Smooth muscle cell (in vitro differentiated cells): ENCODE data around the gene CD22. TPM values are rescaled to one million over a fixed set of nuclear protein-coding genes. Genes with fewer than 3 reads are reported as not detected.
"Not testable (repeated sequence)": the region's sequence is repeated elsewhere in the genome, so short reads cannot be mapped to it uniquely, and the experiment has no call there.

ENCODE experiments used
- DNase-seq: peaks from one replicate; lab custom pipeline; 2025; ENCODE audit not compliant: unreplicated experiment; lab: John Stamatoyannopoulos, UW
- H2AFZ ChIP-seq: fragments of 200-600 bp; sonication (generic); 2 replicates; pipeline ENCODE4 v1.6.0; 2016; ENCODE audit warnings: antibody characterized with exemption, low read depth, mild to moderate bottlenecking
- H3F3A ChIP-seq: fragments of 200-600 bp; sonication (generic); 2 replicates; pipeline ENCODE4 v1.6.0; 2017; ENCODE audit warnings: antibody characterized with exemption, low read depth
- H3K27ac ChIP-seq: fragments of 200-600 bp; sonication (generic); 2 replicates; pipeline ENCODE4 v1.5.1; 2016; ENCODE audit warnings: low read depth, mild to moderate bottlenecking
- H3K27me3 ChIP-seq: fragments of 200-600 bp; sonication (generic); 2 replicates; pipeline ENCODE4 v1.6.1; 2016; ENCODE audit warnings: low read depth, mild to moderate bottlenecking
- H3K36me3 ChIP-seq: fragments of 200-600 bp; sonication (generic); 2 replicates; pipeline ENCODE4 v1.5.1; 2016; ENCODE audit warnings: low read depth
- H3K4me1 ChIP-seq: fragments of 200-600 bp; sonication (generic); 2 replicates; pipeline ENCODE4 v1.5.1; 2016; ENCODE audit warnings: low read depth
- H3K4me2 ChIP-seq: fragments of 200-600 bp; sonication (generic); 2 replicates; pipeline ENCODE4 v1.6.0; 2016; ENCODE audit warnings: mild to moderate bottlenecking
- H3K4me3 ChIP-seq: fragments of 200-600 bp; sonication (generic); 2 replicates; pipeline ENCODE4 v1.5.1; 2016; ENCODE audit warnings: mild to moderate bottlenecking
- H3K79me2 ChIP-seq: fragments of 200-600 bp; sonication (generic); 2 replicates; pipeline ENCODE4 v1.6.0; 2016; ENCODE audit warnings: low read depth, mild to moderate bottlenecking
- H3K9ac ChIP-seq: fragments of 200-600 bp; sonication (generic); 2 replicates; pipeline ENCODE4 v1.6.0; 2016; ENCODE audit warnings: low read depth
- H3K9me3 ChIP-seq: fragments of 200-600 bp; sonication (generic); replicated peaks from 2 replicates; pipeline ENCODE4 v1.5.1; 2016; ENCODE audit warnings: low read depth
- H4K20me1 ChIP-seq: fragments of 200-600 bp; sonication (generic); 2 replicates; pipeline ENCODE4 v1.6.0; 2016; ENCODE audit warnings: low read depth
- CTCF ChIP-seq: fragments of 200-600 bp; sonication (generic); IDR thresholded peaks from 2 replicates; pipeline ENCODE4 v1.5.1; 2017; ENCODE audit warnings: borderline replicate concordance, mild to moderate bottlenecking, antibody characterized with exemption; ENCODE audit not compliant: insufficient read depth, poor library complexity, severe bottlenecking
- WGBS: methylation state at CpG from one replicate; pipeline ENCODE4 v1.1.7; 2016; ENCODE audit warnings: low lambda C conversion rate; 5-methylcytosine and 5-hydroxymethylcytosine counted together
- polyA plus RNA-seq: library from polyadenylated mRNA; unstranded; fragments of >200 nt; fragmentation: Nextera tagmentation; extraction: Ambion mirVana; gene quantifications from 2 replicates; pipeline ENCODE4 v1.2.1, GENCODE V29; 2016
- total RNA-seq: library from RNA; depleted of rRNA; stranded (reverse); fragments of >200 nt; gene quantifications from 2 replicates; pipeline ENCODE4 v1.2.3, GENCODE V29; 2014

CD22 gene
- total and polyA plus RNA-seq, 2 experiments from 2014 or later: not detected

GRCh38 chr19:35281303-35281702 lies 47.7 kb upstream of the CD22 start:
- H3K36me3 ChIP-seq: no peaks in the 10 kb centered on the region
- 89% methylated on average over 4 of the region's 4 CpGs for WGBS
- TF ChIP-seq CTCF: no peak
- no peaks in the 10 kb centered on the region for H3K4me1 ChIP-seq
- H4K20me1 ChIP-seq: no peaks in the 10 kb centered on the region
- no peak overlapping the region for H2AFZ ChIP-seq
- H3K27ac ChIP-seq: no peak overlapping the region
- H3F3A ChIP-seq: no peaks in the 10 kb centered on the region
- no peak overlapping the region for H3K4me3 ChIP-seq
- peaks cover 12% of the 10 kb centered on the region for H3K27me3 ChIP-seq
- H3K79me2 ChIP-seq: no peaks in the 10 kb centered on the region
- H3K9ac ChIP-seq: no peak overlapping the region
- no peak overlapping the region for H3K4me2 ChIP-seq
- H3K9me3 ChIP-seq: no peaks in the 10 kb centered on the region
- no peak for DNase-seq

GRCh38 chr19:35284153-35285094 lies 44.6 kb upstream of the CD22 start:
- Histone ChIP-seq H3K9ac (no peak overlapping the region), H3F3A (no peaks in the 10 kb centered on the region), H3K4me3 (no peak overlapping the region), H2AFZ (no peak overlapping the region), H3K4me1 (no peaks in the 10 kb centered on the region), H3K36me3 (no peaks in the 10 kb centered on the region), H3K9me3 (no peaks in the 10 kb centered on the region), H4K20me1 (no peaks in the 10 kb centered on the region), H3K27me3 (peaks cover 12% of the 10 kb centered on the region), H3K79me2 (no peaks in the 10 kb centered on the region), H3K27ac (no peak overlapping the region), H3K4me2 (no peak overlapping the region)
- DNase-seq: no peak
- TF ChIP-seq CTCF: no peak
- WGBS: 73% methylated on average over 17 of the region's 17 CpGs

- Histone ChIP-seq H3K9ac (no peak overlapping the region), H3K36me3 (no peaks in the 10 kb centered on the region), H3K9me3 (no peaks in the 10 kb centered on the region), H3K27ac (no peak overlapping the region), H3K4me2 (no peak overlapping the region), H3K79me2 (no peaks in the 10 kb centered on the region), H3K4me3 (no peak overlapping the region), H3K27me3 (peaks cover 12% of the 10 kb centered on the region), H4K20me1 (no peaks in the 10 kb centered on the region), H3K4me1 (no peaks in the 10 kb centered on the region), H2AFZ (no peak overlapping the region), H3F3A (no peaks in the 10 kb centered on the region)
- no peak for DNase-seq
- WGBS: 45% methylated on average over 1 of the region's 1 CpG
- TF ChIP-seq CTCF: no peak
These were observed 43.9 kb upstream of the CD22 start for GRCh38 chr19:35285095-35285449.

GRCh38 chr19:35285465-35285864 lies 43.5 kb upstream of the CD22 start:
- H3F3A ChIP-seq, H3K9ac ChIP-seq, H3K9me3 ChIP-seq, H3K79me2 ChIP-seq, H3K4me2 ChIP-seq, H4K20me1 ChIP-seq, DNase-seq, H3K4me1 ChIP-seq, H3K36me3 ChIP-seq, H3K27ac ChIP-seq, H2AFZ ChIP-seq, H3K4me3 ChIP-seq: not testable (repeated sequence)
- peaks cover 12% of the 10 kb centered on the region for H3K27me3 ChIP-seq
- WGBS: 94% methylated on average over 3 of the region's 3 CpGs

- WGBS: 86% methylated on average over 5 of the region's 5 CpGs
- not testable (repeated sequence) for H3K36me3 ChIP-seq, H3F3A ChIP-seq, H3K4me3 ChIP-seq, H4K20me1 ChIP-seq, H3K4me1 ChIP-seq, DNase-seq, H3K79me2 ChIP-seq, H3K9ac ChIP-seq, H3K4me2 ChIP-seq, H2AFZ ChIP-seq, H3K9me3 ChIP-seq, H3K27ac ChIP-seq
- peaks cover 12% of the 10 kb centered on the region for H3K27me3 ChIP-seq
These were observed 42.9 kb upstream of the CD22 start for GRCh38 chr19:35286101-35286500.
